HepG2 (cell line): ENCODE data around the gene MTHFD2. TPM values are rescaled to one million over a fixed set of nuclear protein-coding genes. Genes with fewer than 3 reads are reported as not detected.

Experiments
- ATAC-seq: fragments of 200-7000 bp; cut with Tn5 transposase; 3 replicates; pipeline ENCODE4 v1.9.1; 2020; ENCODE audit warnings: mild to moderate bottlenecking, moderate library complexity
- BruUV-seq: library from RNA; stranded (reverse); fragments of 400-500 nt; replicated peaks from 2 replicates; lab custom pipeline; 2021; lab: Mats Ljungman, UMichigan
- CTCF ChIA-PET: fragments of 300-600 bp; formaldehyde crosslinking; extraction: SDS; loops from one replicate; lab custom pipeline; 2021; ENCODE audit warnings: low total read pairs, inconsistent platforms, low intra/inter-chr PET ratio; lab: Yijun Ruan, JAX
- POLR2A ChIA-PET: fragments of 350-600 bp; sonication (Branson Sonifier 250); formaldehyde crosslinking; loops from one replicate; lab custom pipeline; 2020; ENCODE audit warnings: antibody characterized with exemption, inconsistent platforms; lab: Yijun Ruan, JAX
- DNase-seq: peaks from one replicate; pipeline ENCODE4 v3.0.0-alpha.2; 2015; ENCODE audit warnings: low spot score
- FAIRE-seq: peaks from 3 replicates; lab custom pipeline; 2011; peaks lifted over from hg19 to GRCh38; lab: Jason Lieb, UNC
- H2AFZ ChIP-seq: one replicate; pipeline ENCODE4 v1.6.1; 2011; ENCODE audit warnings: low read length, inconsistent platforms
- H3K27ac ChIP-seq: fragments of 300-600 bp; 3 replicates; pipeline ENCODE4 v1.8.0; 2011; ENCODE audit warnings: mixed run types, mild to moderate bottlenecking, mixed read lengths, low read length, inconsistent platforms; ENCODE audit not compliant: insufficient read depth; ENCODE audit errors: extremely low read length
- H3K27me3 ChIP-seq, 2 experiments: fragments of 200-600 bp in 1 of 2; 2 replicates in 1 of 2; 3 replicates in 1 of 2; pipeline versions ENCODE4 v1.6.0 to v1.8.0; 2011; ENCODE audit warnings: low read length in 2 of 2, mild to moderate bottlenecking in 2 of 2, moderate library complexity in 2 of 2, inconsistent platforms in 1 of 2; ENCODE audit not compliant: insufficient read depth in 2 of 2, control insufficient read depth in 1 of 2
- H3K36me3 ChIP-seq, 2 experiments: fragments of 200-600 bp in 1 of 2; replicated peaks in 1 of 2; 2 replicates in 1 of 2; 3 replicates in 1 of 2; pipeline versions ENCODE4 v1.5.1 to v1.8.0; 2011; ENCODE audit warnings: low read length in 2 of 2, inconsistent platforms in 1 of 2; ENCODE audit not compliant: insufficient read depth in 2 of 2, control insufficient read depth in 1 of 2
- H3K4me1 ChIP-seq: 2 replicates; pipeline ENCODE4 v1.5.1; 2012; ENCODE audit warnings: low read length, inconsistent platforms; ENCODE audit not compliant: insufficient read depth
- H3K4me2 ChIP-seq: 2 replicates; pipeline ENCODE4 v1.6.0; 2011; ENCODE audit warnings: low read depth, low read length, inconsistent platforms
- H3K4me3 ChIP-seq, 3 experiments: fragments of 200-600 bp in 1 of 3; sonication (generic), shearing (Covaris generic) in 1 of 3; replicated peaks in 1 of 3; 2 replicates each; pipeline ENCODE4 v1.5.1; 2011 to 2016; ENCODE audit warnings: low read length in 3 of 3, inconsistent platforms in 2 of 3, low read depth in 2 of 3, mild to moderate bottlenecking in 2 of 3, control low read depth in 1 of 3, mixed read lengths in 1 of 3; ENCODE audit not compliant: insufficient read depth in 1 of 3
- H3K79me2 ChIP-seq: one replicate; pipeline ENCODE4 v1.6.1; 2011; ENCODE audit warnings: low read length, inconsistent platforms; ENCODE audit not compliant: insufficient read depth
- H3K9ac ChIP-seq: 2 replicates; pipeline ENCODE4 v1.6.0; 2011; ENCODE audit warnings: mild to moderate bottlenecking, low read depth, low read length, inconsistent platforms; ENCODE audit not compliant: insufficient read depth
- H3K9me3 ChIP-seq: 2 replicates; pipeline ENCODE4 v1.5.1; 2012; ENCODE audit warnings: mild to moderate bottlenecking, low read length
- H4K20me1 ChIP-seq: 2 replicates; pipeline ENCODE4 v1.6.0; 2011; ENCODE audit warnings: inconsistent platforms, mild to moderate bottlenecking, low read length, moderate library complexity; ENCODE audit not compliant: insufficient read depth
- CCDC6 ChIP-seq: sonication (generic); formaldehyde crosslinking; IDR thresholded peaks from 2 replicates; pipeline ENCODE4 v1.8.1; 2022; ENCODE audit warnings: mild to moderate bottlenecking, missing genetic modification reagents, moderate library complexity
- ELF4 ChIP-seq: sonication (generic); formaldehyde crosslinking; IDR thresholded peaks from 2 replicates; pipeline ENCODE4 v1.5.0; 2020; ENCODE audit warnings: missing genetic modification reagents, mild to moderate bottlenecking, moderate library complexity, borderline replicate concordance
- GATAD2A ChIP-seq: IDR thresholded peaks from 2 replicates; pipeline ENCODE4 v1.6.1; 2016
- GTF2F1 ChIP-seq: fragments of 150-350 bp; IDR thresholded peaks from 2 replicates; pipeline ENCODE4 v1.6.1; 2014; ENCODE audit warnings: low read length
- HDAC1 ChIP-seq: sonication (generic); formaldehyde crosslinking; IDR thresholded peaks from 2 replicates; pipeline ENCODE4 v1.5.1; 2020; ENCODE audit warnings: mild to moderate bottlenecking, missing genetic modification reagents
- MAFF ChIP-seq: IDR thresholded peaks from 2 replicates; pipeline ENCODE4 v1.6.1; 2011; ENCODE audit warnings: low read depth, low read length, improper control_type of control experiment
- MAFK ChIP-seq, 2 experiments: IDR thresholded peaks in 1 of 2; conservative IDR thresholded peaks in 1 of 2; 2 replicates each; pipeline ENCODE4 v1.6.1; 2011; ENCODE audit warnings: improper control_type of control experiment in 2 of 2, low read length in 2 of 2
- PRDM4 ChIP-seq: sonication (generic); formaldehyde crosslinking; IDR thresholded peaks from 2 replicates; pipeline ENCODE4 v1.9.0; 2021; ENCODE audit warnings: missing genetic modification reagents, borderline replicate concordance
- STAG1 ChIP-seq: sonication (generic); formaldehyde crosslinking; IDR thresholded peaks from 2 replicates; pipeline ENCODE4 v1.4.0; 2020; ENCODE audit warnings: missing genetic modification reagents
- ZBTB1 ChIP-seq: sonication (generic); formaldehyde crosslinking; IDR thresholded peaks from 2 replicates; pipeline ENCODE4 v1.4.0; 2020; ENCODE audit warnings: missing genetic modification reagents, borderline replicate concordance
- ZNF138 ChIP-seq: sonication (generic); formaldehyde crosslinking; IDR thresholded peaks from 2 replicates; pipeline ENCODE4 v1.5.0; 2020; ENCODE audit warnings: mild to moderate bottlenecking, low read depth, missing genetic modification reagents
- ZNF644 ChIP-seq: IDR thresholded peaks from 2 replicates; pipeline ENCODE4 v1.6.1; 2016; ENCODE audit warnings: low read depth
- ZNF678 ChIP-seq: sonication (generic); formaldehyde crosslinking; IDR thresholded peaks from 2 replicates; pipeline ENCODE4 v1.4.0; 2020; ENCODE audit warnings: mild to moderate bottlenecking, missing genetic modification reagents
- ZNF709 ChIP-seq: sonication (generic); formaldehyde crosslinking; IDR thresholded peaks from 2 replicates; pipeline ENCODE4 v1.5.0; 2020; ENCODE audit warnings: mild to moderate bottlenecking, missing genetic modification reagents
- ZNF773 ChIP-seq: sonication (generic); formaldehyde crosslinking; IDR thresholded peaks from 2 replicates; pipeline ENCODE4 v1.4.0; 2020; ENCODE audit warnings: missing genetic modification reagents, borderline replicate concordance
- ZNF780A ChIP-seq: sonication (generic); formaldehyde crosslinking; IDR thresholded peaks from 2 replicates; pipeline ENCODE4 v1.8.0; 2022; ENCODE audit warnings: mild to moderate bottlenecking, missing genetic modification reagents, moderate library complexity
- WGBS: methylation state at CpG from one replicate; pipeline ENCODE4 v1.1.6; 2017; ENCODE audit warnings: low lambda C conversion rate; 5-methylcytosine and 5-hydroxymethylcytosine counted together
- in situ Hi-C: cut with HindIII; loops from 2 replicates; pipeline ENCODE4 v1.10.0; 2017; ENCODE audit warnings: low pct_unique_long_range_greater_than_20kb; ENCODE audit not compliant: extremely low pct_ligation_motif_present
- intact Hi-C: fragments of 100-400 bp; cut with micrococcal nuclease; formaldehyde crosslinking; loops from one replicate; pipeline ENCODE4 v1.10.0; 2022; ENCODE audit not compliant: unreplicated experiment
- polyA plus RNA-seq, 8 experiments: library from polyadenylated mRNA; depleted of rRNA in 3 of 8; stranded (reverse) in 7 of 8; unstranded in 1 of 8; fragments of >200 nt; fragmentation: Illumina TruSeq in 4 of 8; extraction: Trizol in 4 of 8; gene quantifications; 2 replicates each; pipeline versions ENCODE4 v1.2.1 to v1.2.3, GENCODE V29; 2011 to 2016; ENCODE audit warnings: low read depth in 4 of 8, missing spikeins in 1 of 8, mixed read lengths in 1 of 8; ENCODE audit not compliant: insufficient read depth in 1 of 8
- total RNA-seq, 5 experiments: library from RNA; depleted of rRNA; stranded (reverse); fragments of >200 nt; fragmentation: Illumina TruSeq; extraction: Trizol; gene quantifications; 2 replicates each; pipeline ENCODE4 v1.2.3, GENCODE V29; 2016; ENCODE audit warnings: low read depth in 1 of 5
- TF ChIP-seq, protein P1 (sequence below): IDR thresholded peaks from 2 replicates; pipeline ENCODE4 v1.6.1; 2016; ENCODE audit warnings: low read depth

Gene MTHFD2
- total and polyA plus RNA-seq, 2 of the 13 experiments (the other 11 are each of a cell fraction or from before 2014, with no cell fraction given): 188 to 269 TPM

- TF ChIP-seq MAFK (conservative IDR thresholded peaks at IDR 0.05 in 1 of 2, IDR thresholded peaks at IDR 0.05 in 1 of 2; ENCODE audit: low read length in 2 of 2) (peak in 1 of 2 experiments; percentile 46; a peak in 3 of 4 replicates), HDAC1 (no peak), MAFF (0 out of 2 replicates have a peak, but pooled peaks have one; percentile 27)
- Histone ChIP-seq H2AFZ (peak overlapping the region; percentile 88), H3K27ac (no peak overlapping the region), H3K9ac (no peak overlapping the region), H3K4me1 (peaks cover 22% of the 10 kb centered on the region), H3K79me2 (peaks cover 15% of the 10 kb centered on the region), H3K4me3 (peak overlapping the region in 2 of 3 experiments; percentile 15 to 17; a peak in 2 of 6 replicates), H3K4me2 (peak overlapping the region; percentile 74), H3K36me3 (no peaks in the 10 kb centered on the region), H4K20me1 (peaks cover 15% of the 10 kb centered on the region), H3K27me3 (no peaks in the 10 kb centered on the region; a peak in 1 of 5 replicates), H3K9me3 (no peaks in the 10 kb centered on the region)
- in situ Hi-C loops (no loop called here), intact Hi-C loops (no loop called here)
- 10% methylated on average over 7 of the region's 7 CpGs for WGBS
- no peak for DNase-seq
- no peak for ATAC-seq
- ChIA-PET POLR2A (interaction anchor here (1.1 to 1.2 kb wide), 2 partner anchors 10 to 17 kb away, joined by 4 to 8 read pairs; partner anchors contain the start of gene MTHFD2), CTCF (no interaction called here)
- no TSS peak for BruUV-seq
- no peak for FAIRE-seq
Measured at GRCh38 chr2:74181739-74182138, 16.7 kb upstream of the MTHFD2 start.

DNA sequence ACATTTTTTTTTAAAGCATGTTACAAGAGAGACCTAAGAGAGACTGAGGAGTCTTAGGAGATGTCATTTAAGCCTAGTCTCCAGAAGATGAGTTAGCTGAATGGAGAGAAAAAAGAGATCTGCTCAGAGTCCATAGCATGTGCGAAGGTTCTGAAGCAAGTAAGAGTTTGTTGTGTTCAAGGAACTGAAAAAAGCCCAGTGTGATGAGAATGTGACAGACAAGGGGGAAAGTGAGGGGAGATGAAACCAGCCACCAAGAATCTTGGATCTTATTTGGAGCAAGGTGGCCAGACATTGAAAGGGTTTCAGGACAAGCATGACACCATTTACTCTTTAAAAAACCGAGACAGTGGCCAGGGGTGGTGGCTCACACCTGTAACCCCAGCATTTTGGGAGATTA lies 14.5 kb upstream of the MTHFD2 start:
- H3K9me3 ChIP-seq: no peaks in the 10 kb centered on the region
- BruUV-seq: no TSS peak
- POLR2A ChIA-PET: interaction anchor here (1.3 kb wide), 1 partner anchor 15 kb away, joined by 3 read pairs; no protein-coding TSS in a partner anchor
- FAIRE-seq (no peak), ATAC-seq (no peak), DNase-seq (no peak)
- in situ Hi-C loops: no loop called here
- CTCF ChIA-PET: no interaction called here
- H3K27me3 ChIP-seq: no peaks in the 10 kb centered on the region
- no peaks in the 10 kb centered on the region for H3K79me2 ChIP-seq
- H3K36me3 ChIP-seq: no peaks in the 10 kb centered on the region
- H2AFZ ChIP-seq: peak overlapping the region; percentile 21
- H3K9ac ChIP-seq: no peak overlapping the region
- H4K20me1 ChIP-seq: no peaks in the 10 kb centered on the region
- no peak overlapping the region for H3K4me3 ChIP-seq
- intact Hi-C loops: no loop called here
- peaks cover 26% of the 10 kb centered on the region for H3K4me1 ChIP-seq
- H3K4me2 ChIP-seq: no peak overlapping the region
- H3K27ac ChIP-seq: no peak overlapping the region
- 33% methylated on average over 2 of the region's 2 CpGs for WGBS
- TF ChIP-seq PRDM4 (CRISPR knock-in tag) (no peak), ZNF709 (no peak), ZNF644 (CRISPR knock-in tag) (no peak), GTF2F1 (no peak), ZBTB1 (no peak), CCDC6 (no peak), ZNF138 (no peak), ZNF678 (CRISPR knock-in tag) (no peak), ELF4 (CRISPR knock-in tag) (no peak), ZNF773 (CRISPR knock-in tag) (no peak), GATAD2A (CRISPR knock-in tag) (no peak), STAG1 (CRISPR knock-in tag) (no peak), ZNF780A (CRISPR knock-in tag) (no peak)
- TF ChIP-seq, protein P1, sequence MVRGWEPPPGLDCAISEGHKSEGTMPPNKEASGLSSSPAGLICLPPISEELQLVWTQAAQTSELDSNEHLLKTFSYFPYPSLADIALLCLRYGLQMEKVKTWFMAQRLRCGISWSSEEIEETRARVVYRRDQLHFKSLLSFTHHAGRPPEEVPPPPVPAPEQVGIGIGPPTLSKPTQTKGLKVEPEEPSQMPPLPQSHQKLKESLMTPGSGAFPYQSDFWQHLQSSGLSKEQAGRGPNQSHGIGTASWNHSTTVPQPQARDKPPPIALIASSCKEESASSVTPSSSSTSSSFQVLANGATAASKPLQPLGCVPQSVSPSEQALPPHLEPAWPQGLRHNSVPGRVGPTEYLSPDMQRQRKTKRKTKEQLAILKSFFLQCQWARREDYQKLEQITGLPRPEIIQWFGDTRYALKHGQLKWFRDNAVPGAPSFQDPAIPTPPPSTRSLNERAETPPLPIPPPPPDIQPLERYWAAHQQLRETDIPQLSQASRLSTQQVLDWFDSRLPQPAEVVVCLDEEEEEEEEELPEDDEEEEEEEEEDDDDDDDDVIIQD (CRISPR knock-in tag): no peak
